ENCODE measurements around the gene CSRP3. TPM values are rescaled to one million over a fixed set of nuclear protein-coding genes. Genes with fewer than 3 reads are reported as not detected.

Gene CSRP3
- total and polyA plus RNA-seq, 2 donors (not counting 1 experiment from before 2014, with no cell fraction given) = not detected

- Histone ChIP-seq H3K4me3 (replicated peaks in 1 of 4; ENCODE audit: control extremely low read depth in 1 of 4, insufficient read depth in 1 of 4, low read depth in 3 of 4, low read length in 4 of 4) (no peak overlapping the region), H2AFZ (ENCODE audit: low read length) (no peak overlapping the region), H3K27ac (ENCODE audit: insufficient read depth, low read length) (no peak overlapping the region), H4K20me1 (ENCODE audit: control insufficient read depth, extremely low read depth, insufficient read depth, low read length) (no peaks in the 10 kb centered on the region), H3K27me3 (ENCODE audit: control insufficient read depth, insufficient read depth, low read length) (peaks cover 8% of the 10 kb centered on the region), H3K36me3 (ENCODE audit: control insufficient read depth, insufficient read depth, low read length) (no peaks in the 10 kb centered on the region), H3K9ac (ENCODE audit: insufficient read depth, low read length) (no peak overlapping the region), H3K79me2 (ENCODE audit: control insufficient read depth, insufficient read depth, low read length) (no peaks in the 10 kb centered on the region), H3K9me3 (ENCODE audit: control insufficient read depth, insufficient read depth, low read depth, low read length) (no peaks in the 10 kb centered on the region), H3K4me2 (ENCODE audit: extremely low read depth, insufficient read depth, low read length) (no peak overlapping the region), H3K4me1 (ENCODE audit: control insufficient read depth, extremely low read depth, insufficient read depth, low read length) (peaks cover 2% of the 10 kb centered on the region)
- TF ChIP-seq, protein P1, sequence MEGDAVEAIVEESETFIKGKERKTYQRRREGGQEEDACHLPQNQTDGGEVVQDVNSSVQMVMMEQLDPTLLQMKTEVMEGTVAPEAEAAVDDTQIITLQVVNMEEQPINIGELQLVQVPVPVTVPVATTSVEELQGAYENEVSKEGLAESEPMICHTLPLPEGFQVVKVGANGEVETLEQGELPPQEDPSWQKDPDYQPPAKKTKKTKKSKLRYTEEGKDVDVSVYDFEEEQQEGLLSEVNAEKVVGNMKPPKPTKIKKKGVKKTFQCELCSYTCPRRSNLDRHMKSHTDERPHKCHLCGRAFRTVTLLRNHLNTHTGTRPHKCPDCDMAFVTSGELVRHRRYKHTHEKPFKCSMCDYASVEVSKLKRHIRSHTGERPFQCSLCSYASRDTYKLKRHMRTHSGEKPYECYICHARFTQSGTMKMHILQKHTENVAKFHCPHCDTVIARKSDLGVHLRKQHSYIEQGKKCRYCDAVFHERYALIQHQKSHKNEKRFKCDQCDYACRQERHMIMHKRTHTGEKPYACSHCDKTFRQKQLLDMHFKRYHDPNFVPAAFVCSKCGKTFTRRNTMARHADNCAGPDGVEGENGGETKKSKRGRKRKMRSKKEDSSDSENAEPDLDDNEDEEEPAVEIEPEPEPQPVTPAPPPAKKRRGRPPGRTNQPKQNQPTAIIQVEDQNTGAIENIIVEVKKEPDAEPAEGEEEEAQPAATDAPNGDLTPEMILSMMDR (conservative IDR thresholded peaks at IDR 0.05 in 1 of 2, IDR thresholded peaks at IDR 0.05 in 1 of 2; ENCODE audit: low read depth in 1 of 2, low read length in 2 of 2) = no peak
- TF ChIP-seq EZH2 (IDR thresholded peaks at IDR 0.05; ENCODE audit: low read length, missing control alignments) = no peak
- DNase-seq (ENCODE audit: low read depth in 2 of 2) = no peak
Measured at GRCh38 chr11:19196432-19196831, 5.4 kb downstream of the CSRP3 start.

DNA sequence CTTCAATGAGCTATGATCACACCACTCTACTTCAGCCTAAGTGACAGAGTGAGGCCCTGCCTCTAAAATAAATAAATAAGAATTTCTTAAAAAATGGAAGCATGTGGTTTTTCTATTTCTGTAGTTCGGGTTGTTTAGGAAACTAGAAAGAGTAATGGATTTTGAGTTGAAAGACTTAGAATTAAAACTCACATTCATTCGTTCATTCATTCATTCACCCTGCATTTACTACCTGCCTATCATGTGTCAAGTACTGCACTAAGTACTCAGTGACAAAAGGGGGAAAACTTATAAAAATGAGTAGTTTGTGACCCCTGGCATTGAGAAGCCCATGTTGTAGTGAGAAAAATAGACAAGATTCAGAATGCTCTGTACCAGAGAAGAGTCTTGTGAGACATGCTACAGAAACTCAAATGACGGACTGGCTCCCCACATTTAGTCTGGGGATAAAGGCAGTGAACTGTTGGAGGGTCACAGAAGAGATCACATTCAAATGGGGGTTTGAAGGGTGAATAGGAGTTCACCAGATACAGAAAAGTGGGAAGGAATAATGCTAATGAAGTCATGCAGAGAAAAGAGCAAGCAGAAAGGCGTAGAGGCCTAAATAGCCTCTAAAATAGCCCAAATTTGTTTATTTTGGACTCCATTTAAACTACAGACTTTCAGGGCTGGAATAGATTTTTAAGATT, 7.0 kb downstream of the CSRP3 start:
- H3K9me3 ChIP-seq (ENCODE audit: control insufficient read depth, insufficient read depth, low read depth, low read length) = no peaks in the 10 kb centered on the region
- H3K36me3 ChIP-seq (ENCODE audit: control insufficient read depth, insufficient read depth, low read length) = no peaks in the 10 kb centered on the region
- no peaks in the 10 kb centered on the region for H3K79me2 ChIP-seq (ENCODE audit: control insufficient read depth, insufficient read depth, low read length)
- H3K27me3 ChIP-seq (ENCODE audit: control insufficient read depth, insufficient read depth, low read length) = peaks cover 6% of the 10 kb centered on the region
- H4K20me1 ChIP-seq (ENCODE audit: control insufficient read depth, extremely low read depth, insufficient read depth, low read length) = no peaks in the 10 kb centered on the region
- H3K4me1 ChIP-seq (ENCODE audit: control insufficient read depth, extremely low read depth, insufficient read depth, low read length) = no peaks in the 10 kb centered on the region
- H3K4me3 ChIP-seq (replicated peaks in 1 of 4; ENCODE audit: control extremely low read depth in 1 of 4, insufficient read depth in 1 of 4, low read depth in 3 of 4, low read length in 4 of 4) = no peak overlapping the region
- TF ChIP-seq EZH2 (IDR thresholded peaks at IDR 0.05; ENCODE audit: low read length, missing control alignments) = no peak
- TF ChIP-seq, protein P1 (conservative IDR thresholded peaks at IDR 0.05 in 1 of 2, IDR thresholded peaks at IDR 0.05 in 1 of 2; ENCODE audit: low read depth in 1 of 2, low read length in 2 of 2) = no peak
- H2AFZ ChIP-seq (ENCODE audit: low read length) = no peak overlapping the region
- H3K4me2 ChIP-seq (ENCODE audit: extremely low read depth, insufficient read depth, low read length) = no peak overlapping the region
- no peak overlapping the region for H3K27ac ChIP-seq (ENCODE audit: insufficient read depth, low read length)
- no peak overlapping the region for H3K9ac ChIP-seq (ENCODE audit: insufficient read depth, low read length)
- DNase-seq (ENCODE audit: low read depth in 2 of 2) = no peak

DNA sequence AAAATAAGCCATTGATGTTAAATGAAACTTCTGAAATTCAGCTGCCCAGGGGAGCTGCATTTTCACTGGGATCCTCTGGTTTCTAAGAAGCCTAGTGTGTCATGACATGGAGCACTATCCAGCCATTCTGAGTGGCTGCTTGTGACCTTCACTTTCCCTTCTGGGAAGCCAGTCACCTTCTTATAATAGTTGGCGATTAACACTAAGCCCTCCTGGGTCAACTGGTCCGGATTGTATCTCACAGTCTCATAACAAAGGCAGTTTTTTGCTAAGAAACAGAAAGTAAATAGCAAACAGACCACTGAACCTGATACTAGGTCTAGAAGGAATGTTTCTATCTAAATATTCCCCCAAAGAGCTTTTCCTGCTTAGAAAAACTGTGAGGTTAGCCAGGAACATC, 7.9 kb downstream of the CSRP3 start:
- Histone ChIP-seq H3K4me2 (ENCODE audit: extremely low read depth, insufficient read depth, low read length) (no peak overlapping the region), H3K36me3 (ENCODE audit: control insufficient read depth, insufficient read depth, low read length) (no peaks in the 10 kb centered on the region), H3K4me1 (ENCODE audit: control insufficient read depth, extremely low read depth, insufficient read depth, low read length) (no peaks in the 10 kb centered on the region), H3K4me3 (replicated peaks in 1 of 4; ENCODE audit: control extremely low read depth in 1 of 4, insufficient read depth in 1 of 4, low read depth in 3 of 4, low read length in 4 of 4) (no peak overlapping the region), H3K79me2 (ENCODE audit: control insufficient read depth, insufficient read depth, low read length) (no peaks in the 10 kb centered on the region), H2AFZ (ENCODE audit: low read length) (no peak overlapping the region), H3K9ac (ENCODE audit: insufficient read depth, low read length) (no peak overlapping the region), H3K9me3 (ENCODE audit: control insufficient read depth, insufficient read depth, low read depth, low read length) (no peaks in the 10 kb centered on the region), H3K27me3 (ENCODE audit: control insufficient read depth, insufficient read depth, low read length) (peaks cover 5% of the 10 kb centered on the region), H3K27ac (ENCODE audit: insufficient read depth, low read length) (no peak overlapping the region), H4K20me1 (ENCODE audit: control insufficient read depth, extremely low read depth, insufficient read depth, low read length) (no peaks in the 10 kb centered on the region)
- no peak for DNase-seq (ENCODE audit: low read depth in 2 of 2)
- TF ChIP-seq, protein P1 (conservative IDR thresholded peaks at IDR 0.05 in 1 of 2, IDR thresholded peaks at IDR 0.05 in 1 of 2; ENCODE audit: low read depth in 1 of 2, low read length in 2 of 2) = no peak
- TF ChIP-seq EZH2 (IDR thresholded peaks at IDR 0.05; ENCODE audit: low read length, missing control alignments) = no peak

Data from fibroblast of lung (primary cell).